ENCODE measurements around the gene CENPM. TPM values are rescaled to one million over a fixed set of nuclear protein-coding genes. Genes with fewer than 3 reads are reported as not detected.

CENPM gene
- total RNA-seq: 10 to 100 TPM; 10.3 to 10.8 TPM

GRCh38 chr22:41946629-41947423 is at the start of gene CENPM:
Gene CENPM, minus strand, starts transcription at chr22:41947152. Its CDS starts 76 bp downstream, at chr22:41947076.
- intact Hi-C loops (cut with DNase I): no loop called here
- Histone ChIP-seq H3K4me3 (peak within 1 kb of the TSS; percentile 53 to 60), H3K27me3 (replicated peaks; ENCODE audit: insufficient read depth) (no peaks in the 10 kb centered on the region), H3K36me3 (no peaks in the 10 kb centered on the region), H3K27ac (peak within 1 kb of the TSS; percentile 53 to 56), H3K4me1 (replicated peaks) (peaks cover 5% of the 10 kb centered on the region), H3K9me3 (no peaks in the 10 kb centered on the region)
- TF ChIP-seq POLR2AphosphoS5 (IDR thresholded peaks at IDR 0.05) (peak; percentile 85), CTCF (IDR thresholded peaks at IDR 0.05) (no peak), POLR2A (IDR thresholded peaks at IDR 0.05) (peak; percentile 22)
- peak; percentile 93 for DNase-seq (ENCODE audit: low spot score)
- 2% methylated on average over 54 of the region's 56 CpGs for WGBS

GRCh38 chr22:41995211-41995610 is 48.3 kb upstream of the CENPM start:
- WGBS: 77% methylated on average over 3 of the region's 3 CpGs
- TF ChIP-seq CTCF (IDR thresholded peaks at IDR 0.05) (no peak), POLR2AphosphoS5 (IDR thresholded peaks at IDR 0.05) (no peak), POLR2A (IDR thresholded peaks at IDR 0.05) (no peak)
- H3K9me3 ChIP-seq: no peaks in the 10 kb centered on the region
- no peaks in the 10 kb centered on the region for H3K36me3 ChIP-seq
- H3K27ac ChIP-seq: peak overlapping the region in 1 of 2 donors; percentile 81
- peaks cover 8% of the 10 kb centered on the region for H3K4me1 ChIP-seq (replicated peaks)
- intact Hi-C loops (cut with DNase I): no loop called here
- no peak for DNase-seq (ENCODE audit: low spot score)
- no peak overlapping the region for H3K4me3 ChIP-seq
- no peaks in the 10 kb centered on the region for H3K27me3 ChIP-seq (replicated peaks; ENCODE audit: insufficient read depth)

- Histone ChIP-seq H3K27ac (no peak overlapping the region), H3K27me3 (replicated peaks; ENCODE audit: insufficient read depth) (no peaks in the 10 kb centered on the region), H3K4me3 (no peak overlapping the region), H3K36me3 (no peaks in the 10 kb centered on the region), H3K9me3 (no peaks in the 10 kb centered on the region), H3K4me1 (replicated peaks) (no peaks in the 10 kb centered on the region)
- TF ChIP-seq POLR2AphosphoS5 (IDR thresholded peaks at IDR 0.05) (no peak), POLR2A (IDR thresholded peaks at IDR 0.05) (no peak), CTCF (IDR thresholded peaks at IDR 0.05) (no peak)
- DNase-seq (ENCODE audit: low spot score): no peak
- WGBS: 91% methylated on average over 5 of the region's 5 CpGs
- intact Hi-C loops (cut with DNase I): no loop called here
Measured at GRCh38 chr22:41992496-41992895, 45.5 kb upstream of the CENPM start.

- DNase-seq (ENCODE audit: low spot score): no peak
- TF ChIP-seq CTCF (IDR thresholded peaks at IDR 0.05) (no peak), POLR2AphosphoS5 (IDR thresholded peaks at IDR 0.05) (no peak), POLR2A (IDR thresholded peaks at IDR 0.05) (no peak)
- H3K36me3 ChIP-seq: no peaks in the 10 kb centered on the region
- no peak overlapping the region for H3K4me3 ChIP-seq
- intact Hi-C loops (cut with DNase I): no loop called here
- no peaks in the 10 kb centered on the region for H3K4me1 ChIP-seq (replicated peaks)
- no peaks in the 10 kb centered on the region for H3K27me3 ChIP-seq (replicated peaks; ENCODE audit: insufficient read depth)
- H3K9me3 ChIP-seq: no peaks in the 10 kb centered on the region
- 90% methylated on average over 7 of the region's 7 CpGs for WGBS
- H3K27ac ChIP-seq: no peak overlapping the region
Measured at GRCh38 chr22:41991111-41991510, 44.2 kb upstream of the CENPM start.

GRCh38 chr22:41989246-41989645 is 42.3 kb upstream of the CENPM start:
- H3K4me1 ChIP-seq (replicated peaks): no peaks in the 10 kb centered on the region
- H3K27me3 ChIP-seq (replicated peaks; ENCODE audit: insufficient read depth): no peaks in the 10 kb centered on the region
- TF ChIP-seq POLR2AphosphoS5 (IDR thresholded peaks at IDR 0.05): no peak
- TF ChIP-seq CTCF (IDR thresholded peaks at IDR 0.05): no peak
- no peak for TF ChIP-seq POLR2A (IDR thresholded peaks at IDR 0.05)
- H3K36me3 ChIP-seq: no peaks in the 10 kb centered on the region
- no peak overlapping the region for H3K27ac ChIP-seq
- WGBS: 80% methylated on average over 4 of the region's 4 CpGs
- intact Hi-C loops (cut with DNase I): no loop called here
- H3K4me3 ChIP-seq: no peak overlapping the region
- no peak for DNase-seq (ENCODE audit: low spot score)
- no peaks in the 10 kb centered on the region for H3K9me3 ChIP-seq

All from prostate gland (tissue), 2 donors.